K562 (cell line): Measurements from ENCODE around the gene TSC22D1. TPM values are rescaled to one million over a fixed set of nuclear protein-coding genes. Genes with fewer than 3 reads are reported as not detected.

Experiments used
- ATAC-seq: fragments of 200-7000 bp; cut with Tn5 transposase; 3 replicates; pipeline ENCODE4 v1.9.1; 2020; ENCODE audit warnings: moderate library complexity
- BruUV-seq: library from RNA; stranded (reverse); fragments of 400-500 nt; replicated peaks from 2 replicates; lab custom pipeline; 2021; lab: Mats Ljungman, UMichigan
- CTCF ChIA-PET: fragments of 300-600 bp; formaldehyde crosslinking; extraction: SDS; loops from one replicate; lab custom pipeline; 2021; ENCODE audit warnings: low intra/inter-chr PET ratio; lab: Yijun Ruan, JAX
- POLR2A ChIA-PET: fragments of 300-600, 350-650 bp; sonication (Branson Sonifier 250); formaldehyde crosslinking; extraction: SDS; loops from one replicate; lab custom pipeline; 2021; ENCODE audit warnings: antibody characterized with exemption, inconsistent platforms; lab: Yijun Ruan, JAX
- DNase-seq, 4 experiments: peaks; one replicate each; pipeline versions ENCODE4 v3.0.0 to v3.0.0-alpha.2; 2011 to 2018; ENCODE audit warnings: low spot score in 3 of 4, mixed read lengths in 3 of 4; ENCODE audit errors: extremely low read depth in 1 of 4
- FAIRE-seq: peaks from 2 replicates; lab custom pipeline; 2011; peaks lifted over from hg19 to GRCh38; lab: Jason Lieb, UNC
- H2AFZ ChIP-seq: 2 replicates; pipeline ENCODE4 v1.6.0; 2011; ENCODE audit warnings: low read depth, low read length, control low read depth, inconsistent platforms
- H3K27ac ChIP-seq: fragments of 200-600 bp; 3 replicates; pipeline ENCODE4 v1.8.0; 2011; ENCODE audit warnings: low read depth, mild to moderate bottlenecking, control low read depth, inconsistent platforms, low read length, moderate library complexity, mixed read lengths; ENCODE audit errors: extremely low read depth
- H3K27me3 ChIP-seq, 2 experiments: fragments of 300-600 bp in 1 of 2; 2 replicates in 1 of 2; 3 replicates in 1 of 2; pipeline versions ENCODE4 v1.6.0 to v1.8.0; 2011; ENCODE audit warnings: inconsistent platforms in 2 of 2, low read length in 2 of 2, mild to moderate bottlenecking in 1 of 2, mixed read lengths in 1 of 2, moderate library complexity in 1 of 2; ENCODE audit not compliant: control insufficient read depth in 2 of 2, insufficient read depth in 2 of 2
- H3K36me3 ChIP-seq: fragments of 300-600 bp; 3 replicates; pipeline ENCODE4 v1.8.0; 2011; ENCODE audit warnings: mild to moderate bottlenecking, low read length, inconsistent platforms; ENCODE audit not compliant: control insufficient read depth, insufficient read depth
- H3K4me1 ChIP-seq, 2 experiments: fragments of 200-600 bp in 1 of 2; replicated peaks in 1 of 2; 2 replicates in 1 of 2; 3 replicates in 1 of 2; pipeline versions ENCODE4 v1.5.1 to v1.8.0; 2011; ENCODE audit warnings: inconsistent platforms in 2 of 2, low read length in 2 of 2, mild to moderate bottlenecking in 1 of 2, mixed read lengths in 1 of 2, moderate library complexity in 1 of 2; ENCODE audit not compliant: control insufficient read depth in 2 of 2, insufficient read depth in 2 of 2
- H3K4me2 ChIP-seq: 2 replicates; pipeline ENCODE4 v1.6.1; 2011; ENCODE audit warnings: low read length, control low read depth, inconsistent platforms, mixed read lengths; ENCODE audit not compliant: insufficient read depth
- H3K4me3 ChIP-seq: fragments of 200-600 bp; sonication (generic), shearing (Covaris generic); 2 replicates; pipeline ENCODE4 v1.5.1; 2016; ENCODE audit warnings: control low read depth, inconsistent platforms
- H3K79me2 ChIP-seq: fragments of 200-600 bp; 3 replicates; pipeline ENCODE4 v1.8.0; 2011; ENCODE audit warnings: low read length, inconsistent platforms; ENCODE audit not compliant: control insufficient read depth, insufficient read depth
- H3K9ac ChIP-seq, 2 experiments: 2 replicates each; pipeline versions ENCODE4 v1.6.0 to v1.6.1; 2011; ENCODE audit warnings: low read depth in 2 of 2, low read length in 2 of 2, control low read depth in 1 of 2, inconsistent platforms in 1 of 2, mild to moderate bottlenecking in 1 of 2, mixed read lengths in 1 of 2; ENCODE audit not compliant: insufficient read depth in 1 of 2
- H3K9me1 ChIP-seq: one replicate; pipeline ENCODE4 v1.6.0; 2011; ENCODE audit warnings: inconsistent platforms, mild to moderate bottlenecking, low read length, moderate library complexity; ENCODE audit not compliant: control insufficient read depth, insufficient read depth
- H3K9me3 ChIP-seq: replicated peaks from 2 replicates; pipeline ENCODE4 v1.5.1; 2011; ENCODE audit warnings: low read depth, low read length, inconsistent platforms; ENCODE audit not compliant: control insufficient read depth, insufficient read depth
- H4K20me1 ChIP-seq: replicated peaks from 2 replicates; pipeline ENCODE4 v1.6.1; 2011; ENCODE audit warnings: low read length, inconsistent platforms, mixed read lengths; ENCODE audit not compliant: control insufficient read depth, insufficient read depth
- ARID3A ChIP-seq: IDR thresholded peaks from 2 replicates; pipeline ENCODE4 v1.6.1; 2012; ENCODE audit warnings: low read depth, low read length, improper control_type of control experiment, borderline replicate concordance
- DPF2 ChIP-seq: fragments of 450-650 bp; IDR thresholded peaks from 2 replicates; pipeline ENCODE4 v1.6.1; 2016
- FUS ChIP-seq: fragments of 200-400 bp; formaldehyde crosslinking; optimal IDR thresholded peaks from 2 replicates; pipeline ENCODE3; 2017; ENCODE audit warnings: low read depth, low read length
- HDAC2 ChIP-seq: fragments of 450-650 bp; IDR thresholded peaks from 2 replicates; pipeline ENCODE4 v1.6.1; 2016; ENCODE audit warnings: mild to moderate bottlenecking
- HMGN3 ChIP-seq: IDR thresholded peaks from 2 replicates; pipeline ENCODE4 v1.6.1; 2011; ENCODE audit warnings: borderline replicate concordance, low read depth, mild to moderate bottlenecking, mixed read lengths, low read length; ENCODE audit not compliant: insufficient read length; ENCODE audit errors: extremely low read depth
- ZNF282 ChIP-seq: sonication (generic); formaldehyde crosslinking; IDR thresholded peaks from 2 replicates; pipeline ENCODE4 v1.8.1; 2023; ENCODE audit warnings: missing genetic modification reagents
- ZNF398 ChIP-seq: fragments of 250-450 bp; sonication (Bioruptor Pico); IDR thresholded peaks from 2 replicates; pipeline ENCODE4 v1.8.0; 2021; ENCODE audit warnings: moderate library complexity, mild to moderate bottlenecking, inconsistent platforms
- ZNF518B ChIP-seq: fragments of 250-450 bp; sonication (Bioruptor Pico); IDR thresholded peaks from 2 replicates; pipeline ENCODE4 v1.5.0; 2021; ENCODE audit warnings: mild to moderate bottlenecking, moderate library complexity
- ZNF79 ChIP-seq: fragments of 250-450 bp; sonication (Bioruptor Pico); IDR thresholded peaks from 2 replicates; pipeline ENCODE4 v1.4.0; 2020; ENCODE audit warnings: low read depth, mild to moderate bottlenecking, moderate library complexity
- WGBS: fragments of 100-300 bp; shearing (Covaris generic); methylation state at CpG from one replicate; pipeline ENCODE4 v1.1.6; 2016; ENCODE audit warnings: low coverage, mixed read lengths; ENCODE audit not compliant: insufficient coverage; ENCODE audit errors: missing lambda C conversion rate; 5-methylcytosine and 5-hydroxymethylcytosine counted together
- in situ Hi-C: fragments of 300-500 bp; cut with MboI; formaldehyde crosslinking; loops from 4 replicates; pipeline ENCODE4 v1.15.0; 2018; ENCODE audit warnings: inconsistent platforms, mixed read lengths
- intact Hi-C: fragments of 100-400 bp; cut with micrococcal nuclease; formaldehyde crosslinking; loops from 2 replicates; pipeline ENCODE4 v1.14.2; 2022
- polyA plus RNA-seq, 8 experiments: library from polyadenylated mRNA; depleted of rRNA in 4 of 8; stranded (reverse) in 5 of 8; unstranded in 3 of 8; fragments of >200 nt; fragmentation: Nextera tagmentation in 2 of 8; fragmentation: Illumina TruSeq in 1 of 8; extraction: Ambion mirVana in 2 of 8; extraction: Trizol in 1 of 8; gene quantifications; 2 replicates each; pipeline versions ENCODE4 v1.2.1 to v1.2.3, GENCODE V29; 2011 to 2014; ENCODE audit warnings: inconsistent platforms in 1 of 8, missing spikeins in 1 of 8
- total RNA-seq, 7 experiments: library from RNA; depleted of rRNA in 6 of 7; stranded (reverse); fragments of >200 nt in 6 of 7; fragmentation: Illumina TruSeq in 2 of 7; extraction: Trizol in 2 of 7; gene quantifications; 2 replicates each; pipeline versions ENCODE4 v1.2.1 to v1.2.3, GENCODE V29; 2011 to 2021; ENCODE audit warnings: low replicate concordance in 1 of 7

The TSC22D1 gene
- total and polyA plus RNA-seq, 9 of the 15 experiments (the other 6 are each of a cell fraction or from before 2014, with no cell fraction given), result 2.6 to 19.8 (median 8.4) TPM

- TF ChIP-seq HDAC2 (no peak), DPF2 (peak; percentile 19; the same call in 1 of the 2 replicates)
Observed at GRCh38 chr13:44576351-44577235, 463 bp upstream of the TSC22D1 start (continued).

- no peaks in the 10 kb centered on the region for H3K9me3 ChIP-seq
- intact Hi-C loops, result no loop called here
- TF ChIP-seq ZNF398 (CRISPR knock-in tag) (no peak), ZNF282 (CRISPR knock-in tag) (no peak), ZNF518B (no peak), FUS (no peak), ZNF79 (CRISPR knock-in tag) (no peak), ARID3A (no peak), HMGN3 (no peak)
- TF ChIP-seq, all 486 proteins: peak for 0
- Histone ChIP-seq H3K9ac (no peak overlapping the region), H3K27ac (no peak overlapping the region), H3K79me2 (no peaks in the 10 kb centered on the region), H3K27me3 (no peaks in the 10 kb centered on the region), H4K20me1 (no peaks in the 10 kb centered on the region), H3K4me2 (no peak overlapping the region), H3K4me3 (no peak overlapping the region), H3K9me1 (no peaks in the 10 kb centered on the region), H2AFZ (no peak overlapping the region), H3K4me1 (peaks cover 0 to 25% of the 10 kb centered on the region in 2 experiments; a peak in 4 of 5 replicates), H3K36me3 (no peaks in the 10 kb centered on the region)
- DNase-seq, result no peak
- ChIA-PET POLR2A (no interaction called here), CTCF (no interaction called here)
- 50% methylated on average over 1 of the region's 1 CpG for WGBS
- peak; percentile 37 for FAIRE-seq
- no peak for ATAC-seq
- BruUV-seq, result no TSS peak
- in situ Hi-C loops, result no loop called here
Observed at GRCh38 chr13:44575035-44575434, 1.1 kb downstream of the TSC22D1 start.
